ENCODE data around the gene NPTXR.

The NPTXR gene

GRCh38 chr22:38866399-38867123 is 22.7 kb upstream of the NPTXR start:
- Histone ChIP-seq H3K27ac (ENCODE audit: poor library complexity, severe bottlenecking) (no peak overlapping the region), H3K4me1 (ENCODE audit: insufficient read depth, poor library complexity, severe bottlenecking) (peaks cover 4% of the 10 kb centered on the region), H3K4me3 (ENCODE audit: severe bottlenecking) (no peak overlapping the region), H3K27me3 (ENCODE audit: insufficient read depth, poor library complexity, severe bottlenecking) (no peaks in the 10 kb centered on the region), H3K36me3 (ENCODE audit: low read depth) (peaks cover 26% of the 10 kb centered on the region), H3K9me3 (ENCODE audit: severe bottlenecking) (no peaks in the 10 kb centered on the region)
- ATAC-seq (ENCODE audit: low read depth) (no peak), DNase-seq (ENCODE audit: low spot score) (peak; percentile 60)
- TF ChIP-seq CTCF (IDR thresholded peaks at IDR 0.05; ENCODE audit: poor library complexity, severe bottlenecking) = no peak

GRCh38 chr22:38866024-38866398 is 22.2 kb upstream of the NPTXR start:
- no peak for TF ChIP-seq CTCF (IDR thresholded peaks at IDR 0.05; ENCODE audit: poor library complexity, severe bottlenecking)
- Histone ChIP-seq H3K9me3 (ENCODE audit: severe bottlenecking) (no peaks in the 10 kb centered on the region), H3K27ac (ENCODE audit: poor library complexity, severe bottlenecking) (no peak overlapping the region), H3K4me1 (ENCODE audit: insufficient read depth, poor library complexity, severe bottlenecking) (peaks cover 4% of the 10 kb centered on the region), H3K4me3 (ENCODE audit: severe bottlenecking) (no peak overlapping the region), H3K36me3 (ENCODE audit: low read depth) (peaks cover 26% of the 10 kb centered on the region), H3K27me3 (ENCODE audit: insufficient read depth, poor library complexity, severe bottlenecking) (no peaks in the 10 kb centered on the region)
- ATAC-seq (ENCODE audit: low read depth) (no peak), DNase-seq (ENCODE audit: low spot score) (no peak)

- no peak for DNase-seq (ENCODE audit: low spot score)
- Histone ChIP-seq H3K36me3 (ENCODE audit: low read depth) (peaks cover 24% of the 10 kb centered on the region), H3K9me3 (ENCODE audit: severe bottlenecking) (no peaks in the 10 kb centered on the region), H3K4me1 (ENCODE audit: insufficient read depth, poor library complexity, severe bottlenecking) (no peaks in the 10 kb centered on the region), H3K27ac (ENCODE audit: poor library complexity, severe bottlenecking) (no peak overlapping the region), H3K27me3 (ENCODE audit: insufficient read depth, poor library complexity, severe bottlenecking) (no peaks in the 10 kb centered on the region), H3K4me3 (ENCODE audit: severe bottlenecking) (no peak overlapping the region)
- TF ChIP-seq CTCF (IDR thresholded peaks at IDR 0.05; ENCODE audit: poor library complexity, severe bottlenecking) = no peak
- ATAC-seq (ENCODE audit: low read depth) = no peak
Observed at GRCh38 chr22:38865201-38866023, 21.6 kb upstream of the NPTXR start.

GRCh38 chr22:38864361-38865191 is 20.7 kb upstream of the NPTXR start:
- no peak overlapping the region for H3K4me3 ChIP-seq (ENCODE audit: severe bottlenecking)
- H3K27me3 ChIP-seq (ENCODE audit: insufficient read depth, poor library complexity, severe bottlenecking) = no peaks in the 10 kb centered on the region
- no peak overlapping the region for H3K27ac ChIP-seq (ENCODE audit: poor library complexity, severe bottlenecking)
- DNase-seq (ENCODE audit: low spot score) = no peak
- TF ChIP-seq CTCF (IDR thresholded peaks at IDR 0.05; ENCODE audit: poor library complexity, severe bottlenecking) = no peak
- peaks cover 15% of the 10 kb centered on the region for H3K36me3 ChIP-seq (ENCODE audit: low read depth)
- H3K9me3 ChIP-seq (ENCODE audit: severe bottlenecking) = no peaks in the 10 kb centered on the region
- ATAC-seq (ENCODE audit: low read depth) = no peak
- no peaks in the 10 kb centered on the region for H3K4me1 ChIP-seq (ENCODE audit: insufficient read depth, poor library complexity, severe bottlenecking)

Measured in RWPE2 (cell line).